GDM1 (cell line): ENCODE data around the gene SELPLG.
"Not testable (repeated sequence)": the region's sequence is repeated elsewhere in the genome, so short reads cannot be mapped to it uniquely, and the experiment has no call there.

Experiments used
- DNase-seq: peaks from one replicate; lab custom pipeline; 2025; lab: John Stamatoyannopoulos, UW

Gene SELPLG

DNA sequence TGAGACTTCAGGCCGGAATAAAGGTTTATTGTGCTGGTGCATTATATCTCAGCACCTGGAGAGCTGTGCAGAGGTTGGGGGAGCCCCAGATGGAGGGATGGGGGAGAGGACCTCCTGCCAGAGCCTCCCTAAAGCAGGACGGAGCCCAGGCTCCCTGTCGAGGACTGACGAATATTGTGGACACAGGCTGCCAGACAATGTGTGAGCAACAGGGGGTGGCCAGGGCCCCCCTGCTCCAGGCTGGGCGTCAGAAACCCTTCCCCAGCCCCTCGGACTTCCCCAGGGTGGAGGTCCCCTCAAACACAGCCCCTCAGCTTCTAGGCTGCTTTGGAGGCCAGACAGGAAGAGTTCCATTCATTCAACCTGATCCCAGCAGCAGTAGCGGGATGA lies 43.9 kb downstream of the SELPLG start:
- no peak for DNase-seq

DNA sequence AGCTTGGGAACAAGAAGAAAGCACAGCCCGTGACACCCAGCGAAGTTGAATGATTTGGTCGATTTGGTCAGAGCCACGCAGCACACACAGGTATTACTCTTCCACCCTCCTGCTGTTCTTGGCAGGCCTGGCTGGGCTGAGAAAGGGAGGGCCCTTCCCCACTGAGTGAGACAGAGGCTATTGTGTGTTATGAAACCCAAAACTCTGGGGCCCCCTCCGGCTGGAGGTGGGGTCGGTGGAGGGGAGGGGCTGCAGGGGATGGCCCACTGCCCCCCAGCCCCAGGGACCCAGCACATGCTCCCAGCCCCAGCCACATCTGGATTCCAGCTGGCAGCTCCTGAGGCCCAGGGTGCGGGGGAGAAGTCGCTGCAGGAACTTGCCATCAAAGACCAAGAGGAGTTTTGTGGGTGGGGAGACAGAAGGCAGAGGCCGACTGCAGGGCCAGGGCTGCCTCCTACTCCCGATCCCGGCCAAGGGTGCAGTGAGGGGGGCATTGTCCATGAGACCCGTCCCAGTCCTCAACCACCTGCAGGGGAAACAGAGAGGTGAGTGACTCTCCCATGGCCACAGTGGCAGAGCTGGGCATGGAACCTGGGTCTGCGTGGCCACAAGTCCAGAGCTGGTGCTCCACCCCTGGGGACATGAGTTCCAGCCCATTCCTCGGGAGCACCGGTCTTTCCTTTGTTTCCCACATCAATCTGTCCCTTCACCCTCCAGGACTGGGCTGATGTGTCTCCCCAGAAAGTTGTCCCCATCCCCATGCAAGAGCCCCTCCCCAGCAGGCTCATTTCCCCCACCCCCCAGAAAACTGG lies 44.5 kb downstream of the SELPLG start:
- DNase-seq, result no peak

DNA sequence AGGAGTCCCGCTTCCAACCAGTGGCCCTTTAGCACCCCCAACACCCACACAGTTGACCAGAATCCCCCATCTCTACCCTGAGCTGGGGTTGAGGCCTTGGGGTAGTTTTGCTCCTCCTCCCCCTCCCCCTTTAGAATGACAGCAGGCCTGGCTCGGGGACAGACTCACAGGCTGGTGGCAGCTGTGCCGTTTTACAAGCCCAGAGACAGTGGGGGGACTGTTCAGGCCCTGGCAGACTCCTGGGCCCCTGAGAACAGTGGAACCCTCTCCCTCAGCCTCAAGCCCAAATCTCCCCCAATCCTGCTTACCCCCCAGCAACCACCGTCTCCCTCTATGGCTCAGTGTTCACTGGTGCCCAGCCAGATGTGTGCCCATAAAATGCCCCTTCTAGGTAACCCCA lies 45.9 kb downstream of the SELPLG start:
- no peak for DNase-seq

DNA sequence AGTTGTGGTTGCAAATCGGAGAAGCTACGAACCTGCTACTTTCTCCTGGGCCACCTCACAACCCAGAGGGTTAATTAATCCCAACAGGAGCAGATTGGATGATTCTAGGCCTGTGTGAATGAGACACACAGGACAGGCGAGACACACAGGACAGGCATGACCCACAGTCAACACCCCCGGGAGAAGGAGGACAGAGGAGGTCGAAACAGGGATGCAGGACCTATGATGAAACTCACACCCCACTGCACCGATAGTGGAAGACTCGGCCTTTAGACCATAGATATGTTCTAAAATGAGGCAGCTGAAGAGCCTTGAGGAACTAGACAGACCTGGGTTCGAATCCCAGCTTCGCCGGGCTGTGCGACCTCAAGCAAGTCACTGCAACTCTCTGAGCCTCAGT lies 47.4 kb downstream of the SELPLG start:
- DNase-seq, result no peak

DNA sequence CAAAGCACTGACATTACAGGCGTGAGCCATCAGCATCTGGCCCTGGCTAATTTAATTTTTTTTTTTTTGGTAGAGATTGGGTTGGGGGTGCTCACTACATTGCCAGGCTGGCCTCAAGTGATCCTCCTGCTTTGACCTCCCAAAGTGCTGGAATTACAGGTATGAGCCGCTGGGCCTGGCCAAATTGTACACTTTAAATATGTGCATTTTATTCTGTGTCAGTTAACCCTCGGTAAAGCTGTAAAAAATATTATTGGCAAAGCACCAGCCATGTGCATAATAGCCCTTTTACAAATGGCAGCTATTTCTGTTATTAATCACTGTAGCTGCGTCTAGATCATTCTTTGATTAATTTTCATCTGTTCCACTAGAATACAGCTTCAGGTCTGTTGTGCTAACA lies 47.8 kb downstream of the SELPLG start:
- no peak for DNase-seq

DNA sequence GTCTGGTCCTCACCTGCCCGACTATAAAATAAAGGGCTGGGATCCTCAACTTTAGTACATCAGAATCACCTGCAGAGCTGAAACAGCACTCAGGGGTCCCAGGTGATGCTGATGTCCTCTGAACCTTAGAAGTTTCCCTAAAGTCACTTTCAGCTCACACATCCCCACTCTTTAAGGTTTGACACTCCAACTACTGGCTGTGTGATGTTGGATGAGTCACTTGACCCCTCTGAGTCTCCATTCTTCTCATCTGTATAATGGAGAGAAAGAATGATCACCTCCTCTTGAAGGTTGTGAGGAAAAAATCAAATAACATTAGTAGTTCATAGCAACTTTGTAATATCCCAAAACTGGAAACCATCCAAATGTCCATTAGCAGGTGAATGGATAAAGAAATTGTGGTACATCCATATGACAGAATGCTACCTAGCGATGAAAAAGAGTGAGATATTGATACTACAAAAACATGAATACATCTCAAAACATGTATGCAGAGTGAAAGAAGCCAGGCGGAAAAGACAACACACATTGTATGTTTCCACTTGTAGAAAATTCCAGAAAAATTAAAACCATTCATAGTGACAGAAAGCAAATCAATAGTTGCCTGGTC lies 49.1 kb downstream of the SELPLG start:
- no peak for DNase-seq

DNA sequence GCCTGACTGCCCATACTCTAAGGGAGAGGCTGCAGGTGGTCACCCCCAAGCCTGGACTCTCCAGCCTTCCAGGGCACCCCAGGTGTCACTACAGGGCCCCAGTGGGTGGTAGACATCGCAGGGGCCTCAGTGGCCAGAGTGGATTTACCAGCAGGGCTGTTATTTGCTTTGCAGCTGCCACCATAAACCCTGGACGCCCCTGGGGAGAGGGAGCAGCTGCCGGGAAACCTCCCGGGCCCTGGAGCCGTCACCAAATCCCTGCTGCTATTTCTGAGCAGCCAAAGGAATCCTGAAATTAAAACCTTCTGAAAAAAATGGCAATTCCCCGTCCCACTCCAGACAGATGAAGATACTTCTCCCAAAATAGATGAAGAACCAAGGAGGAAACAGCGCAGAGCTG lies 49.7 kb downstream of the SELPLG start:
- DNase-seq, result no peak

DNA sequence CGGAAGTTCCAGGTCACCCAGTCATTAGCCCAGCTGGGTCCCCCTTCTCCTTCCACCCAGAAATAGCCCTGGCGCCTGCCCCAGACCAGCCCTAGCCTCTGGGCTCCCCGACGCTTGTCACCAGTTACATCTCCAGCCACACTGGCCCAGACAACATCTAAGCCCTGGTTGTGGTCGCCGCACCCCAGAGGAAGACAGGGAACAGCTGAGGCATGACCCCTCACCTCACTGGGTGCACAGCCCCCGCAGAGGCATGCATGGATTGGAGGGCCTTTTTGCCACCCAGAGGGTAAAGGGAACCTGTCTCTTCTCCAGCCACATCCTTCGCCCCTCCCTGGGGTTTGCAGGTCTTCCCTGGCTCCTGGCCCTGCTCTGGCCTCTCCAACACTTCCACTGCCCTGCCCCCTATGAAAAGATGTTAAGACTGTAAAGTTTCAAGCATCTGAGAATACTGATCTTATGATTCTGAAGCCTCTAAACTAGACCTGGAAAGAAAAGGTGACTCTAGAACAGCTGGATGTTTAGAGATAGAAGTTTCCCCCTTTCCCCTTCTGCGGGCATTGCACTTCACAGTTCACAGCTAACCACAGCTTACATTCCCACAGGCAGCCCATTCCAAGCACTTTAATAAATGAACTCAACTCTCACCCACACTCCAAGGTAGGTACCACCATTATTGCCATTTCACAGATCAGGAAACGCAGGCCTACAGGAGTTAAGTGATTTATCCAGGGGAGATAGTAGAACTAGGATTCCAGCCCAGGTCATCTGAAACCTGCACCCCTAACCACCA lies 50.5 kb downstream of the SELPLG start:
- DNase-seq, result no peak

DNA sequence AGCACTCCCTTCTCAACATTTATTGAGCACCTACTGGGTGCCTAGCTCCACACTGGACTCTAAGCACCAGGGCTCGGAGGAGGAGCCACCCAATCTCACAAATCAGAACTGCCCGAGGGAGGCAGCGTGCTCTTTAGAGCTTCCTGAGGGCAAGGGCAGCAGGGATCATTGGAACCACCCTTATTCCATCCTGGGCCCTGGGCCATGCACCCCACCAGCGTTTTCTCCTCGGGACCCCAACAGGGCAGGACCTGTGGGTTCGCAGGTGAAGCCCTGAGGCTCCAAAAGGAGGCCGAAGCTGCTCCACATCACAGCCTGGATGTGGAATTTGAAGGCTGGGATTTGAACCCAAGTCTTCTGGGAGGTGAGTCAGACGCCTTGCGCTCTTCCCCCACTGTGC lies 51.2 kb downstream of the SELPLG start:
- DNase-seq, result no peak

DNA sequence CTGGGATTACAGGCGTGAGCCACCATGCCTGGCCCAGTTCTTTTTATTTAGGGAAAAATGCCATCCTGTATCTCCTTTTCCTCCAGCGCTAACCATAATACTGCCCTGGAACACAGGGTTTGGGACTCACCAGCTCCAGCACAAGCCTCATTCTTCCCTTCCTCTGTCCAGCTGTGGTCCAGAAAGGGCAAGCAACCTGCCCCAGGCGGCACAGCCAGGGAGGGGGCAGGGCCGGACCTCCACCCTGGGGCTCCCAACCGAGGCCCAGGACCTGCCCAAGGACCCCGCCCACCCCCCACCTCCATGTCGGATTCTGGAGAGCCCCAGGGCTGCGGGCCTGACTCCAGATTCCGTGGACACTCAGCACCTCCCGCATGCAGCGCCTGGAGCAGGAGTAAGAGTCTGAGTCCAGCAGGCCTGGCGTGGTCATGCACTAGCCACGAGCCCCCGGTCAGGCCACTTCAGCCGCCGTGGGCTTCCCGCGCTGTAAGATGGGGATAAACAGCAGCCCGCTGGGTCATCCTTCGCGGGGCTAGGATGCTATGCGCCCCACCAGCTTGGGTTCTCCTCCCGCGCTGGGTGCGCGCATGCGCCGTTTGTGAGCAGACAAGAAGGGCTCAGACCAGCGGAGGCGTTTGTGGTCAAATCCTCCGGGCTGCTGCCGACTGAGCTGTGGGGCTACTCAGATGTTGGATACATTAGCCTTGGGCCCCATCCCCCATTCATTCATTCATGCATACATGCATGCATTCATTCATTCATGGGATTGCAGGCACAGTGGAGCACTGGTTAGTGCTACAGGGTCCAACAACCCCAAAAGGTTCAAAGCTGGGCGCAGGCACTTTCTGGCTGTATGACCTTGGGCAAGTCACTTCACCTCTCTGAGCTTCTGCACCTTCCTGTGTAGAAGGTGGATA lies 52.1 kb downstream of the SELPLG start:
- no peak for DNase-seq

DNA sequence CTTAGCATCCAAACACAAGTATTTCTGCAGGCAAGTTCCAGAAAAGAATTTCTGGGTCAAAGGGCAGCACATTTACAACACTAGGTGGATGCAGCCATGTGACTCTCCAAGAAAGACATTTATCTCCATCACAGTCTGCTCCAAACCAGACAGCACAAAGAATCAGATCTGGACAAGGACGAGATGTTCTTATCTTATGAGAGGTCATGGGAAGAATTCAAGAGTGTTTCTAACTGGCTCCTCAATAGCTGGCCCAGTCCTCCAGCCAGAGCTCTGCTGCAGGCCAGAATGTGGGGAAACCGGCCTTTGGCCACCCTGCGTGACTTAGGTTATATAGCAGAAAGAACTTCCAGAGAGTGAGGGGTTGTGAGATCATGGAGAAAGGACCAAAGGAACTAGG lies 53.2 kb downstream of the SELPLG start:
- no peak for DNase-seq

DNA sequence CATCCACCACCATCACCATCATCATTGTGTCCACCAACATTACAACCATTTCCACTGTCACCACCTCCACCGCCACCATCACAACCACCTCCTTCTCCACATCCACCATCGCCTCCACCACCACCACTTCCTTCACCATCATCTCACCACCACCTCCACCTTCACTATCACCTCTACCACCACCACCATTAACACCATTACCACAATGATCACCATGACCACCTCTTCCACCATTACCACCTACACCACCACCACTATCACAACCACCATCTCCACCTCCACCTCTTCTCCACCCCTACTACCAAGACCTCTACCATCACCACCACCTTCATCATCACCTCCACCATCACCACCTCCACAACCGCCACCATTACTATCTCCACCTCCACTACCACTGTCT lies 54.9 kb downstream of the SELPLG start:
- no peak for DNase-seq

DNA sequence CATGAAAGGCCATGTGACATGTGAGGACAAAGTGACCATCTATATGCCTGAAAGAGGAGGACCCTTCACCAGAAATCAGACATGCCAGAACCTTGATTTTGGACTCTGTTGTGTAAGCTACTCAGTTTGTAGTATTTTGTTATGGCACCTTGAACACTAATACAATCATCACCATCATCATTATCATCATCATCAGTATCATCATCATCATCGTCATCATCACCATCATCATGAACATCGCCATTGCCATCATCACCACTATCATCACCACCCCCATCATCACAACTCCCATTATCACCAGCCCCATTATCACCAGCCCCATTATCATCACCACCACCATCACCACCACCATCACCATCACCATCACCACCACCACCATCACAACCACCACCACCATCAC lies 55.4 kb downstream of the SELPLG start:
- DNase-seq, result no peak

DNA sequence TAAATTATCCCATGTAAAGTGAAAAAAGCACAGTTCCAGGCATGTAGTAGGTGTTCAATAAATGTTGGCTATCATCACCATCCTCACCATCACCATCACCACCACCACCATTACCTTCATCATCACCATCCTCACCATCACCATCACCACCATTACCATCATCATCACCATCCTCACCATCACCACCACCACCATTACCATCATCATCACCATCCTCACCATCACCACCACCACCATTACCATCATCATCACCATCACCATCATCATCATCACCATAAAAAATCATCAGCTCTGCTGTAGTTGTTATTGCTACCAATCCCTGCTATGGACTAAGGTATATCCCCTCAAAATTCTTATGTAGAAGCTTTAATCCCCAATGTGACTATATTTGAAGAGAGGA lies 56.2 kb downstream of the SELPLG start:
- no peak for DNase-seq

DNA sequence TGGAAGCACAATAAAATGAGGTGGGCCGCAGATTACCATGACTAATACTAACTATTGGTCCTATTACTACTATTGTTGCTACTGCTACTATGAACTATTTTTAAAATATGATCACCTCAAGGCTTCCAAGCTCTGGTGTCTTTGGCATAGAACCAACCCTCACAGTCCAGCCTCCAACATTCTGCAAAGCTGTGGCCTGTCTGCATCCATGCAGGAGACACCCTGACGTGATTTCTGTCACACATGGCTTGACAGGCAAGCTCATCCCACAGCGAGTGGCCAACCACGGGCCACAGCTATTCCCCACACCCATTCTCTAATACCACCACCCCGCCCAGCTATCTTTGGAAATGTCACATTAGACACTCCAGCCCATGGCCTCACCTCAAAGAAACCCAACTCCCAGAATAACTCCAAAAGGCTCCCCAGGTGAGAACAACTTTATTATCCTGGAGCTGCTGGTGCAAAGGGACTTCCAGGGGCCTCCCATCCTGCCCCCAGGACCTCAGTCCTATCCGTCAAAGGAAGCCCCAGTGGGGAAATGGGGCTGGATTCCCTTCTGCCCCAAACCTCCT lies 56.9 kb downstream of the SELPLG start:
- DNase-seq, result no peak

DNA sequence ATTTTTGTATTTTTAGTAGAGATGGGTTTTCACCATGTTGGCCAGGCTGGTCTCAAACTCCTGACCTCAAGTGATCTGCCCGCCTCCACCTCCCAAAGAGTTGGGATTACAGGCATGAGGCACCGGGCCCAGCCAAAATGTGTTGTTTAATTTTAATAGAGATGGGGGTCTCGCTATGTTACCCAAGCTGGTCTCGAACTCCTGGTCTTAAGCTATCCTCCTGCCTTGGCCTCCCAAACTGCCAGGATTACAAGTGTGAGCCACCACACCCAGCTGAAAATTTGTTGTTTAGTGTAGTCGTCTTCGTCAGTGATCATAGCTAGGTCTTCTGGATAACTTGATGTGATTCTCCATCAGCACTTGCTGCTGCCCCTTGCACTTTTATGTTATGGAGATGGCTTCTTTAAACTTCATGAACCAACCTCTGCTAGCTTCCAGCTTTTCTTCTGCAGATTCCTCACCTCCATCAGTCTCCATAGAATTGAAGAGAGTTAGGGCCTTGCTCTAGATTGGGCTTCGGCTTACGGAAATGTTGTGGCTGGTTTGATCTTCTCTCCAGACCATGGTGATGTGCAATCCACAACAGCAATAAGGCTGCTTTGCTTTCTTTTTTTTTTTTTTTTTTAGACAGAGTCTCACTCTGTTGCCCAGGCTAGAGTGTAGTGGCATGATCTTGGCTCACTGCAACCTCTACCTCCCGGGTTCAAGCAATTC lies 58.3 kb downstream of the SELPLG start:
- no peak for DNase-seq

DNA sequence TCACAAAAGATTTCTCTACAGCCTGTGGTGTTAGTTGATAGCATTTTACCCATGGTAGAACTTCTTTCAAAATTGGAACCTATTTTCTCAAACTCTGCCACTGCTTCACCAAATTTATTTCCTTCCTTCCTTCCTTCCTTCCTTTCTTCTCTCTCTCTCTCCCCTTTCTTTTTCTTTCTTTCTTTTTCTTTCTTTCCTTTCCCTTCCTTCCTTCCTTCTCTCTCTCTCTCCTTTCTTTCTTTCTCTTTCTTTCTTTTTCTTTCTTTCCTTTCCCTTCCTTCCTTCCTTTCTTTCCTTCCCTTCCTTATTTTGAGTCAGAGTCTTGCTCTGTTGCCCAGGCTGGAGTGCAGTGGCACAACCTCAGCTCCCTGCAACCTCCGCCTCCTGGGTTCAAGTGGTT lies 59.4 kb downstream of the SELPLG start:
- not testable (repeated sequence) for DNase-seq

DNA sequence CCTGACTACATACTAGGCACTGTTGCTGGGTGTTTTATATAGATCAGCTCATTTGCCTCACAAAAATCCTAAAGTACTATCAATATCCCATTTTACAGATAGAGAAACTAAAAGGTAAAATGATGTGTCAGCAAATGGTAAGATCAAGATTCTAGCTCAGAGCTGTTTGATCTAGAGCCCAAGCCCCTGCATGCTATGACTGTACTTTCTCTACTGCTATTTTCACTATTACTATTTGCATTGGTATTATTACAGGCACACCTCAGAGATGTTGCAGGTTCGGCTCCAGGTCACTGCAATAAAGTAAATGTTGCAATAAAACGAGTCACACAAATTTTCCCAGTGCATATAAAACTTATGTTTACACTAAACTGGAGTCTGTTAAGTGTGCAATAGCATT lies 60.4 kb downstream of the SELPLG start:
- no peak for DNase-seq

DNA sequence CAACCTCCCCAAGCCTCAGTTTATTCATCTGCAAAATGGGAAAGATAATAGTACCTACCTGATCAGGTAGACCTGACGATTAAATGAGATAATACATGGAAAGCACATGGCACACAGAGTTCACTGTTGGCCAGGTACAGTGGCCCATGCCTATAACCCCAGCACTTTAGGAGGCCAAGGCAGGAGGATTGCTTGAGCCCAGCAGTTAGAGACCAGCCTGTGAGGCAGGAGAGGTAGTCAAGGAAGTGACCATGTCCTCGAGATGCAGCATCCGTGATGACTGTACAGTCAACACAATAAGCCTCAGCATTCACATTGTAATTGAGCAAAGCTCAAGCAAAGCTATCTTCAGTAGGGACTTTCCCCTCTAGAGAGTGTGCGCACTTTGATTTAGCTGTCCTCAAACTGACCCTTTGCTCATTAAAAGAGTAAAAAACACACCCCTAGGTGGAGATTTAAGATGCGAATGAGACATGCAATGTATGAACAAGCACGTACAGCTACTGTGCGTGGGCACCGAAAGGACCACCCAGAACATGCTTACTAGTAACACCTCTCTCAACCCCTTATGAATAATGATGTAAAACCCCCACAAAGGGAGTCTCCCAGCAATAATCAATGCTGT lies 61.4 kb downstream of the SELPLG start:
- DNase-seq, result no peak
